Activated naive CD8-positive, alpha-beta T cell treated with anti-CD3 and anti-CD28 coated beads, Interleukin-2, amount 50 U/mL, for 16 hours (primary cell): ENCODE measurements around the gene OR52E6.

Experiments used
- DNase-seq: peaks from one replicate; pipeline ENCODE4 v3.0.0-alpha.2; 2020; ENCODE audit warnings: low read depth, low spot score

Gene OR52E6

GRCh38 chr11:5841797-5842196, at the start of gene OR52E6:
Gene OR52E6, minus strand, starts transcription at chr11:5841897. Its CDS starts 0 bp downstream, at chr11:5841897.
- no peak for DNase-seq

- DNase-seq: no peak
These were observed 49.6 kb upstream of the OR52E6 start for GRCh38 chr11:5891216-5891800.

GRCh38 chr11:5887661-5888060, 46.0 kb upstream of the OR52E6 start:
- no peak for DNase-seq

GRCh38 chr11:5887172-5887571, 45.5 kb upstream of the OR52E6 start:
- DNase-seq: no peak

GRCh38 chr11:5881756-5882155, 40.1 kb upstream of the OR52E6 start:
- DNase-seq: no peak

GRCh38 chr11:5880329-5880728, 38.6 kb upstream of the OR52E6 start, which contains the start of gene OR52E4:
Gene OR52E4, plus strand, starts transcription at chr11:5880629. Its CDS starts 3,664 bp downstream, at chr11:5884293.
- DNase-seq: no peak

- no peak for DNase-seq
These were observed 36.9 kb upstream of the OR52E6 start for GRCh38 chr11:5878564-5878963.

GRCh38 chr11:5865826-5866225, 24.1 kb upstream of the OR52E6 start:
- no peak for DNase-seq

- no peak for DNase-seq
These were observed 15.9 kb upstream of the OR52E6 start, which contains the start of gene OR52E8 for GRCh38 chr11:5857590-5857989. Gene OR52E8, minus strand, starts transcription at chr11:5857690. Its CDS starts 0 bp downstream, at chr11:5857690.

- DNase-seq: no peak
These were observed 9.3 kb upstream of the OR52E6 start for GRCh38 chr11:5851002-5851401.

- no peak for DNase-seq
These were observed 6.0 kb upstream of the OR52E6 start for GRCh38 chr11:5847711-5848110.

GRCh38 chr11:5846701-5847100, 5.0 kb upstream of the OR52E6 start:
- DNase-seq: no peak

GRCh38 chr11:5837695-5838094, 4.0 kb downstream of the OR52E6 start:
- no peak for DNase-seq

- no peak for DNase-seq
These were observed 8.3 kb downstream of the OR52E6 start for GRCh38 chr11:5833446-5833845.

- DNase-seq: no peak
These were observed 10.4 kb downstream of the OR52E6 start for GRCh38 chr11:5831196-5831829.

GRCh38 chr11:5818245-5818886, 23.3 kb downstream of the OR52E6 start:
- DNase-seq: no peak

- DNase-seq: no peak
These were observed 26.2 kb downstream of the OR52E6 start for GRCh38 chr11:5815534-5815933.

- DNase-seq: no peak
These were observed 31.5 kb downstream of the OR52E6 start for GRCh38 chr11:5809905-5810795.

GRCh38 chr11:5809122-5809519, 32.6 kb downstream of the OR52E6 start:
- no peak for DNase-seq

- peak; percentile 37 for DNase-seq
These were observed 33.1 kb downstream of the OR52E6 start, which contains the start of gene OR52N2 for GRCh38 chr11:5808500-5809121. Gene OR52N2, plus strand, starts transcription at chr11:5808924. Its CDS starts 11,412 bp downstream, at chr11:5820336.

GRCh38 chr11:5807580-5807979, 34.1 kb downstream of the OR52E6 start:
- DNase-seq: no peak
